ENCODE measurements around the gene LEUTX.
A peak's percentile ranks its signal among the peaks of the same experiment; 100 is the strongest.
"Not testable (repeated sequence)": the region's sequence is repeated elsewhere in the genome, so short reads cannot be mapped to it uniquely, and the experiment has no call there.

LEUTX gene

DNA sequence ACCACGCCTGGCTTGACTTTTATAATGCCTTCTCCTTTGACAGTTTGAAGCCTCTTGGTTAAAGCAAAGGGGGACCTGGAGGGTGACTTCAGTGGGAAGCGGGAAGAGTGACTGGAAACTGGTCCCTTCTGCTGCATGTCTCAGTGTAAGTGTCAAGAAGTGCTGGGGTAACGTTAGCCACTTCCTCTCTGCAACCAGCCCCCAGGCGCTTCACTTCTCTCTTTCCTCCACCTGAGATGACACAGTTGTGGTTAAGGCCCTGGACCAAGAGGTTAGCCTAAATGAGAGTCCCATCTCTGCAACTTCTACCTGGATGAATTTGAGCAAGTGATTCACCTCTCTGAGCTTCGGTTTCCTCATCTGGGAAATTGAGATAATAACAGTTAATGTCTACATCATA lies 16.3 kb downstream of the LEUTX start:
- TF ChIP-seq, protein P1, sequence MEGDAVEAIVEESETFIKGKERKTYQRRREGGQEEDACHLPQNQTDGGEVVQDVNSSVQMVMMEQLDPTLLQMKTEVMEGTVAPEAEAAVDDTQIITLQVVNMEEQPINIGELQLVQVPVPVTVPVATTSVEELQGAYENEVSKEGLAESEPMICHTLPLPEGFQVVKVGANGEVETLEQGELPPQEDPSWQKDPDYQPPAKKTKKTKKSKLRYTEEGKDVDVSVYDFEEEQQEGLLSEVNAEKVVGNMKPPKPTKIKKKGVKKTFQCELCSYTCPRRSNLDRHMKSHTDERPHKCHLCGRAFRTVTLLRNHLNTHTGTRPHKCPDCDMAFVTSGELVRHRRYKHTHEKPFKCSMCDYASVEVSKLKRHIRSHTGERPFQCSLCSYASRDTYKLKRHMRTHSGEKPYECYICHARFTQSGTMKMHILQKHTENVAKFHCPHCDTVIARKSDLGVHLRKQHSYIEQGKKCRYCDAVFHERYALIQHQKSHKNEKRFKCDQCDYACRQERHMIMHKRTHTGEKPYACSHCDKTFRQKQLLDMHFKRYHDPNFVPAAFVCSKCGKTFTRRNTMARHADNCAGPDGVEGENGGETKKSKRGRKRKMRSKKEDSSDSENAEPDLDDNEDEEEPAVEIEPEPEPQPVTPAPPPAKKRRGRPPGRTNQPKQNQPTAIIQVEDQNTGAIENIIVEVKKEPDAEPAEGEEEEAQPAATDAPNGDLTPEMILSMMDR (IDR thresholded peaks at IDR 0.05; ENCODE audit: borderline replicate concordance, control extremely low read depth, extremely low read depth, insufficient read depth, missing control alignments), result no peak
- in situ Hi-C loops (cut with MboI; ENCODE audit: low sequenced_read_pairs, unreplicated experiment), result no loop called here
- DNase-seq (ENCODE audit: low spot score), result peak; percentile 72

GRCh38 chr19:39796000-39796498 lies 17.4 kb downstream of the LEUTX start:
- DNase-seq (ENCODE audit: low spot score), result no peak
- TF ChIP-seq, protein P1 (IDR thresholded peaks at IDR 0.05; ENCODE audit: borderline replicate concordance, control extremely low read depth, extremely low read depth, insufficient read depth, missing control alignments), result no peak
- in situ Hi-C loops (cut with MboI; ENCODE audit: low sequenced_read_pairs, unreplicated experiment), result no loop called here

DNA sequence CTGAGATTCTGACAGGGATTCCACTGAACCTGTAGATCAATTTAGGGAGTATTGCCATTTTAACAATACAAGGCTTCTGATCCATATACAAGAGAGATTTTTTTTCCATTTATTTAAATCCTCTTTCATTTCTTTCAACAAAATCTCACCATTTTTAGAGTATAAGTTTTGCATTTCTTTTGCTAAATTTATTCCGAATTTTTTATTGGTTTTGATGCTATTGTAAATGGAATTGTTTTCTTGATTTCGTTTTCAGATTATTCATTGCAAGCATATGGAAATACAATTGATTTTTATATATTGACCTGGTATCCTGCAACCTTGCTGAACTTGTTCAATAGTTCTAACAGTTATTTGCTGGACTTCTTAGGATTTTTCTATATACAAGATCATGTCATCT lies 18.4 kb downstream of the LEUTX start:
- DNase-seq (ENCODE audit: low spot score), result no peak
- in situ Hi-C loops (cut with MboI; ENCODE audit: low sequenced_read_pairs, unreplicated experiment), result no loop called here
- TF ChIP-seq, protein P1 (IDR thresholded peaks at IDR 0.05; ENCODE audit: borderline replicate concordance, control extremely low read depth, extremely low read depth, insufficient read depth, missing control alignments), result no peak

DNA sequence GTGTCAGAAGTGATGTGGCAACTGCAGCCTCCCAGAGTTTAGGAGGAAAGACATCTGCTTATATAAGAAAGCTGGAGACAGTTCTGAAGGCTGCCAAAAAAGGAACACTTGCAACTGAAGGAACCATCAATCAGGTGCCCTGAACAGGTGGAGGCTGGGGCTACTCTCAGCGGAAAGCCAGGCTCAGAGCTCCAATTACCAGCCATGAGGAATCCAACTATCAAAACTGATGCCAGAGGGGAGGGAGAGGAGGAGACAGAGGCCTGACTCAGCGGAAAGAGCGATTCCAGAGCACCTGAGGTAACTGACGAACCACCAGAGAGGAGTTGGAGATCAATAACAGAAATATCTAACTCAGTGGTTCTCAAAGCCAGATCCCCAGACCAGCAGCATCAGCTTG lies 24.3 kb downstream of the LEUTX start:
- DNase-seq (ENCODE audit: low spot score), result no peak
- TF ChIP-seq, protein P1 (IDR thresholded peaks at IDR 0.05; ENCODE audit: borderline replicate concordance, control extremely low read depth, extremely low read depth, insufficient read depth, missing control alignments), result no peak
- in situ Hi-C loops (cut with MboI; ENCODE audit: low sequenced_read_pairs, unreplicated experiment), result no loop called here

DNA sequence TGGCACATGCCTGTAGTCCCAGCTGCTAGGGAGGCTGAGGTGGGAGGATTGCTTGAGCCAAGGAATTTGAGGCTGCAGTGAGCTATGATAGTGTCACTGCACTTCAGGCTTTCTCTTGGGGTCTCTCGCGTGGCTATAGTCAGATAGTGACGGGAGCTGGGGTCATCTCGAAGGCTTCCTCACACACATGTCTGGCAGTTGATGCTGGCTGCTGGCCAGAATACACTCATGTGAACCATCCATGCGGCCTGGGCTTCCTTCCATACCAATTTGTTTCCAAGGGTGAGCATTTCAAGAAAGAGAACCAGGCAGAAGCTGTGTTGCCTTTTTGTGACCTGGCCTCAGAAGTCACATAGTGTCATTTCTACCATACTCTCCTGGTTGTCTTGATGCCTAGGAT lies 26.4 kb downstream of the LEUTX start:
- TF ChIP-seq, protein P1 (IDR thresholded peaks at IDR 0.05; ENCODE audit: borderline replicate concordance, control extremely low read depth, extremely low read depth, insufficient read depth, missing control alignments), result no peak
- in situ Hi-C loops (cut with MboI; ENCODE audit: low sequenced_read_pairs, unreplicated experiment), result no loop called here
- no peak for DNase-seq (ENCODE audit: low spot score)

- no peak for DNase-seq (ENCODE audit: low spot score)
- in situ Hi-C loops (cut with MboI; ENCODE audit: low sequenced_read_pairs, unreplicated experiment), result no loop called here
- TF ChIP-seq, protein P1 (IDR thresholded peaks at IDR 0.05; ENCODE audit: borderline replicate concordance, control extremely low read depth, extremely low read depth, insufficient read depth, missing control alignments), result no peak
Observed at GRCh38 chr19:39807846-39808364, 29.3 kb downstream of the LEUTX start.

DNA sequence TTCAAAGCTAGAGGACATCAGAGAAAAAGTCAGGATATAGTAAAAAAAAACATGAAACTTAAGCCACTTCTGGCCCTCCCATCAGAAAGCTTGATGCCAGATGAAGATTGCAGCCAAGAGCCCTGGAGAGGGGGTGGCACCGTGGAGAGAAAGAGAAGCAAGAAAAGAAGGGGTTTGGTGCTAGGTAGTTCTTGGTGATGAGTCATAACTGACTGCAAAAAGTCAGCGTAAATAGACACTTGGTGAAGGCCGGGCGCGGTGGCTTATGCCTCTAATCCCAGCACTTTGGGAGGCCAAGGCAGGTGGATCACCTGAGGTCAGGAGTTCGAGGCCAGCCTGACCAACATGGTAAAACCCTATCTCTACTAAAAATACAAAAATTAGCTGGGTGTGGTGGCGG lies 30.0 kb downstream of the LEUTX start:
- in situ Hi-C loops (cut with MboI; ENCODE audit: low sequenced_read_pairs, unreplicated experiment); DNase-seq (ENCODE audit: low spot score): not testable (repeated sequence)
